ENCODE data around the gene BCR.
"Not testable (repeated sequence)": the region's sequence is repeated elsewhere in the genome, so short reads cannot be mapped to it uniquely, and the experiment has no call there.

Gene BCR

DNA sequence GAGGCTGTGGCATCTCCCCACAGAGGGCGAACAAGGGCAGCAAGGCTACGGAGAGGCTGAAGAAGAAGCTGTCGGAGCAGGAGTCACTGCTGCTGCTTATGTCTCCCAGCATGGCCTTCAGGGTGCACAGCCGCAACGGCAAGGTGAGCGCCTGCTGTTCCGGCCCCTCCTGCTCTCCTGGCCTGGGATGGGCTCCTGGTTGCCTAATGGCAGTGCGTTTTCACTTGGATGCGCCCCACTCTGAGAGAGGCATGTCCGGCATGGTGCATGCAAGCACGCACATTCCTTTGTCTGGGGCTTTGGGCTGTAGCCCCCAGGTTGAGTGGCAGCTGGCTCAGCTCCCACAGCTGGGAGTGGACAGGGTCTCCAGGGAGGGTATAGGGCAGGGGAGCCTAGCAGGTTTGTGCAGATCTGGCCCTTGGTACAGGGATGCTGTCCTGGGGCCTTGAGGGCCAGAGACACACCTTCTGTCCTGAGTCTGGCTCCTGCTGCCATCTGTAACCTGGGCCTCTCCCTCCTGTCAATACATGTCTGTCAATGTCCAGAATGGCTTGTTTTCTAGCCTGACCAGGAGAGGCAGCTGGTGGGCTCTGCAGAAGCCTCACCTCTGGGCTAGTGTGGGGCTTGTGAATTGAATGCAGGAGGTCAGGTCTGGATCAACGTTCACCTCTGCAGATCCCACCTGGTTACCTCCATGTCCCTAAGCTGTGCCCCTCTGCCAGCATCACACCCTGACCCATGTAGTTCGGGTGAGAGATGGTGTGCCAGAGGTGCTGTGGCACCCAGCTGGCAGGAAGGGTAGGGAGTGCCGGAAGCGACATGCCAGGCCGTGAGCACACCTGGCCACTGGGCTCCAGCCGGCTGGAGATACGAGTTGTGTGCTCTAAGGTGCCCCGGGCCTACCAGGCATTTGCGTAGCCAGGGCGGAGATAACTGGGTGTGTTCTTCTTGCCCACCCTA, 107.1 kb downstream of the BCR start:
- DNase-seq (ENCODE audit: low read depth in 3 of 3): no peak

GRCh38 chr22:23288301-23289129, 108.2 kb downstream of the BCR start:
- no peak for DNase-seq (ENCODE audit: low read depth in 3 of 3)

DNA sequence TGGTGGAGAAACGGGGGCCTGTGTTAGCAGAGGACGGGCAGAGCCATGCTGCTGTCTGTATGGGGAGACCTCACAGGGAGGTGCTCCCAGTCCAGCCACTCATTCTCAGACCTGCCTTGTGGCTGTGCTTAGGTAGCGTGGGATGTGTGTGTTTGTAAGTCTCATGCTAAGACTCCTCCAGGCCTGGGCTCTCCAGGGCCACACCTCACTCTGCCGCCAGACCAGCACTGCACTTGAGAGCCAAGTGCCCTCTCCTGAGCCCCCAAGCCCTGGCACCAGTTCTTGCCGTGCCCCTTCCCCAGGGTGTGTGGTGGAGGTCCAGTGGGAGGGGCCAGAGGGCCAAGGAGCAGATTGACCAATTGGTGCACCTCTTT, 108.8 kb downstream of the BCR start:
- DNase-seq (ENCODE audit: low read depth in 3 of 3): no peak

DNA sequence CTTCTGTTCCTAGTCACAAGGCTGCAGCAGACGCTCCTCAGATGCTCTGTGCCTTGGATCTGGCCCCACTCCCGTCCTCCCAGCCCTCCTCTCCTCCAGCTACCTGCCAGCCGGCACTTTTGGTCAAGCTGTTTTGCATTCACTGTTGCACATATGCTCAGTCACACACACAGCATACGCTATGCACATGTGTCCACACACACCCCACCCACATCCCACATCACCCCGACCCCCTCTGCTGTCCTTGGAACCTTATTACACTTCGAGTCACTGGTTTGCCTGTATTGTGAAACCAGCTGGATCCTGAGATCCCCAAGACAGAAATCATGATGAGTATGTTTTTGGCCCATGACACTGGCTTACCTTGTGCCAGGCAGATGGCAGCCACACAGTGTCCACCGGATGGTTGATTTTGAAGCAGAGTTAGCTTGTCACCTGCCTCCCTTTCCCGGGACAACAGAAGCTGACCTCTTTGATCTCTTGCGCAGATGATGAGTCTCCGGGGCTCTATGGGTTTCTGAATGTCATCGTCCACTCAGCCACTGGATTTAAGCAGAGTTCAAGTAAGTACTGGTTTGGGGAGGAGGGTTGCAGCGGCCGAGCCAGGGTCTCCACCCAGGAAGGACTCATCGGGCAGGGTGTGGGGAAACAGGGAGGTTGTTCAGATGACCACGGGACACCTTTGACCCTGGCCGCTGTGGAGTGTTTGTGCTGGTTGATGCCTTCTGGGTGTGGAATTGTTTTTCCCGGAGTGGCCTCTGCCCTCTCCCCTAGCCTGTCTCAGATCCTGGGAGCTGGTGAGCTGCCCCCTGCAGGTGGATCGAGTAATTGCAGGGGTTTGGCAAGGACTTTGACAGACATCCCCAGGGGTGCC, 109.8 kb downstream of the BCR start:
- DNase-seq (ENCODE audit: low read depth in 3 of 3): peak; percentile 23 to 41 (median 29)

- DNase-seq (ENCODE audit: low read depth in 3 of 3): no peak
Observed at GRCh38 chr22:23291806-23292452, 111.6 kb downstream of the BCR start.

DNA sequence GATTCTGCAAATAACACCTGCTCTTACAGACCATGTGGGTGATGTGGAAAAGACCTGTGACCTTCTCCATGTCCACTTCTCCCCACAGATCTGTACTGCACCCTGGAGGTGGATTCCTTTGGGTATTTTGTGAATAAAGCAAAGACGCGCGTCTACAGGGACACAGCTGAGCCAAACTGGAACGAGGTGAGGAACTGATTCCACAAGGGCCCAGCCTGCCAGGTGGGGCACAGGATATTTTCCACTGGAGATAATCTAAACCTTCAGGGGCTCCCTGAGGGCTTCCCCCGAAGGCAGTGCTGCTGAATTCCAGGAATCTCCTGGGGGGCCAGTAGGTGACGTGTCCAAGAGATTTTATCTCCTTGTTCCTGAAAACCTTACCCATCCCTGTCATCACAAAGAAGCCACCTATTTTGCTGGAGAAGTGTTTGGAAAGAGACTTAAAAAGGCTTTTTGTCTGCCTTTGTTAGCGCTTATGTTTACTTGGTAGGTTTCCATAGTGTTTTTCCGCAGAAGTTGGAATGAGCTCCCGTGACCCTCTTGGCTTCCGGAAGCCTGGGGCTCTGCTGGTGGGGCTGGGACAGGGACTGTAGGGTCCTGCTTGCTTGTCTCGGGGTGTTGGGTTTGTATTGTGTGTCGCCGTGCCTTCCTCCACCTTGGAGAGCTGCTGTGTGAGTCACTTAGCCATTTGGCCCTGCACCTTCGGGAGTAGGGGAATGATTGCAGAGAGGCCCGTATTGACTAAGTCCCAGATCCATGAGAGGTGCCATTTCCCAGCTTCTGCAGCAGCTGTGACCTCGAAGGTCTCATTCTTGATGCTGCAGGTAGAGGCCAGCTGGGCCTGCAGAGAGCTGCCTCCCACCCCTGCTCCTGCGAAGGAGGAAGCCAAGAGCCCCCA, 112.4 kb downstream of the BCR start:
- DNase-seq (ENCODE audit: low read depth in 3 of 3): no peak

GRCh38 chr22:23293720-23294119, 113.4 kb downstream of the BCR start:
- DNase-seq (ENCODE audit: low read depth in 3 of 3): no peak

DNA sequence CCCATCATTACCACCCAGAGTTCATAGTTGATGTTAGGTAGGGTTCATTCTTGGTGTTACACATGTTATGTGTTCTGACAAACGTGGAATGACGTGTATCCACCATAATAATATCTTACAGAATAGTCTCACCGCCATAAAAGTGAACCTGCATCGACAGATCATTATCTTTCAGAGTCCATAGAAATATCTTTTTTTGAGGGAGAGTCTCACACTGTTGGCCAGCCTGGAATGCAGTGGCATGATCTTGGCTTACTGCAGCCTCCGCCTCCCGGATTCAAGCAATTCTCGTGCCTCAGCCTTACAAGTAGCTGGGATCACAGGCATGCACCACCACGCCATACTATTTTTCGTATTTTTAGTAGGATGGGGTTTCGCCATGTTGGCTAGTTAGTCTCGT, 113.9 kb downstream of the BCR start:
- DNase-seq (ENCODE audit: low read depth in 3 of 3): no peak

DNA sequence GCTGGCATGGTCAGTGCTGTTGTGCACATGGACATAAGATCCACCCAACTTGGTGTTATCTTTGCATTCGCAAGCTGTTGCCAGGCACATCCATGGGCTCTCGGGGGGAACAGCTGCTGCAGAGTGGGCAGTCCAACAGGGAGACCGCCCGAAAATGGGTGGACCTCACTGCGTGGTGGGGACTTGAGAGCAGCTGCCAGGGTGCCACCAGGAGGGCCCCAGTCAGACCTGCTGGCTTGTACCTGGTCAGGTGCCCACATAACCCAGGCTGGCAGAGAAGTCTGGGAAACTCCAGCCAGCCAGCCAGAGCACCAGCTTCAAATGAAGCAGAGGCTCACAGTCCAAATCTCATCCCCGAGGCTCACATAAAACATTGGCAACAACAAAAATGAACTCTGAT, 120.2 kb downstream of the BCR start:
- DNase-seq (ENCODE audit: low read depth in 3 of 3): no peak

- no peak for DNase-seq (ENCODE audit: low read depth in 3 of 3)
Observed at GRCh38 chr22:23301591-23301990, 121.3 kb downstream of the BCR start.

DNA sequence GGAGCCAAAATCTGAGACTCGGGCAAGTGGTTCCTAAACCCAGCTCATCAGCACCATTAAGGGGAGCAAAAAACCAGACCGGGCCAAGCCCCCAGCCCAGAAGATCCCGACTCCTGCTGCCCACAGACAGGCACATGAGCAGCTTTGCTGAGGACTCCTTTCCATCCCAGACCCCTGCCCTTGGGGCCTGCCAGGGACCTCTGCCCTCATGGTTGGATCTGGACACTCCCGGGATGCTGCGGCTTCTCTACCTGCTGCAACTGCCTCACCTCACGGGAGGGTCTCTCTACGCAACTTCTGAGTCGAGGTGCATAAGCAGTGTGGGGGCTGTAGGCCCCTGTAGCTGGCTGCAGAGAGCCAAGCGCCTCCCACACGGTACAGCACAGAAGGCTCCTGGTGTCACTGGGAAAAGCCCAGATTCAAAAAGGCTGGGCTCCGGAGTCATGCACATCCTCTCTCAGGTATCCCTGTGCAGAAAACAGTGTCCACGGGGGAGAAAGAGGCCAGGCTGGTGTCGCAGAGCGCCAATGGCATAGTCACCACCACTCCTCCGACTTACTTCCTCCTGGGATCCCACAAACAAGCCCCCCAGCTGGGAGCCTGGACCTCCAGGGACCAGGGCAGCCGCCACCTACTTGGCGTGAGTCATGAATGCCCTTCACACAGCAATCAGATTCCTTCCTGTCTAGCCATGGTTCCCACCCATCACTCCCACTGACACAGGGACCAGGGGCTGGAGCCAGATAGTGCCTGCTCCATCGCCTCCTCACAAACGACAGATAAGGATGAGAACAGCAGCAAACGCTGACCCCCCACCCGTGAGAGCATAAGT, 122.1 kb downstream of the BCR start:
- no peak for DNase-seq (ENCODE audit: low read depth in 3 of 3)

- no peak for DNase-seq (ENCODE audit: low read depth in 3 of 3)
Observed at GRCh38 chr22:23305321-23305910, 125.1 kb downstream of the BCR start.

GRCh38 chr22:23305922-23306374, 125.6 kb downstream of the BCR start:
- no peak for DNase-seq (ENCODE audit: low read depth in 3 of 3)

DNA sequence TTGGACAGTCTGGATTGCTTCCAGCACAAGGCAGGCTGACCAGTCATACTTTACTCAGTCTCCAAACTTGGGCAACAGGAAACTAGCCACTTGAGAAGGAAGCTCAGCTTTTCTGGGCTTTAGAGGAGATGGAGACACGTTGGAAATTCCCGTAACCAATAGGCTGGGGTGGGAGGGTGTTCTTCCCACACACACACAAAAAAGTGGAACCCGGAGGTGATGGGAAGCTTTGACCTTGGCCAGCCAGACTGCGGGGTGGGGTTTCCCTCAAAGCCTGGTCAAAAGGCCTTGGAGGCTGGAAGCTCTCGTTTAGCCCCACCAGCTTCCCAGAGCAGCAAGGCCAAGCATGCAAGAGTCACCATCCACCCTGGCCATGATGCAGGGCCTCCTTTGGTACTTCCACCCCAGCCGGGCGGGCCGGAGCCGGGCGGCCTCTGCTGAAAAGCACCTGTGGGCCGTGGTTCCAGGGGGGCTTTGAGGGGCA, 126.2 kb downstream of the BCR start:
- DNase-seq (ENCODE audit: low read depth in 3 of 3): no peak

GRCh38 chr22:23306926-23307325, 126.6 kb downstream of the BCR start:
- DNase-seq (ENCODE audit: low read depth in 3 of 3): no peak

DNA sequence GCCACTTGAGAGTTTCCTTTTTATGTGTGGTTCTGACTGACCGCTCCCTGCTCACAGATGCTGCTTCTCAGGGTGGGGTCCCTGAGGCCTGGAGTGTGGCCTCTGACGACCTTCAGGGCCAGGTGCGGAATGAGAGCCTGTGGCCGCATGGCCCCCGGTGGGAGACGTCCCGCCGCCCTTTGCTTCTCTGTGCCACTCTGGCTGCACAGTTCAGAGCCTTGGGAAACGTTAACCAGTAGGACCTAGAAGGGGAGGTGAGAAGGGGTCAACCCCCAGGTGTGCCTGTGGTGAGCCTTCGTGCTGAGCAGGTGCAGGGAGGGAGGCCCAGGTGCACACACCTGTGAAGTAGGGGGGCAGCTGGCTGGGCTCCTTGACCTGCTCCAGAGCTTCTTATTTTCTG, 127.2 kb downstream of the BCR start:
- not testable (repeated sequence) for DNase-seq (ENCODE audit: low read depth in 3 of 3)

DNA sequence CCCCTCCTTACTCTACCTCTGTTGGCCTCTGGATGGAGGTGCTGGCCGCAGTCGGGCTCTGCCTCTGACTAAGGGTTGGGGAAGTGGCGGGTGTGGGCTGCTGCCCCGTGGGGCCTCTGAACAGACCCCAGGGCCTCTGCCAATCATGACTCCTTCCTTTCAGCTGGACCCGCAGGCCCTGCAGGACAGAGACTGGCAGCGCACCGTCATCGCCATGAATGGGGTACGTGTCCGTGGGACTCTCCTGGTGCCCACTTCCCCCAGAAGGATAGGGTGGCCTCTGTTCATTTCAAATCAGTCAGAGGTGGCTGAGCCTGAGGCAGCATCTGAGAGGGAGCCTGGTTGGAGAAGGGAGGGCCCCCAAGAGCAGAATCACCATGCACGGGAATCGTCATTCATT, 129.0 kb downstream of the BCR start:
- not testable (repeated sequence) for DNase-seq (ENCODE audit: low read depth in 3 of 3)

GRCh38 chr22:23310443-23311097, 130.3 kb downstream of the BCR start:
- not testable (repeated sequence) for DNase-seq (ENCODE audit: low read depth in 3 of 3)
